Placental epithelial cell (primary cell): Measurements from ENCODE around the gene UPP2. TPM values are rescaled to one million over a fixed set of nuclear protein-coding genes. Genes with fewer than 3 reads are reported as not detected.

ENCODE experiments used
- total RNA-seq: library from RNA; depleted of rRNA; stranded (reverse); fragments of >200 nt; gene quantifications from 2 replicates; pipeline ENCODE4 v1.2.3, GENCODE V29; 2012

The UPP2 gene
- total RNA-seq, result not detected in 2 replicates

DNA sequence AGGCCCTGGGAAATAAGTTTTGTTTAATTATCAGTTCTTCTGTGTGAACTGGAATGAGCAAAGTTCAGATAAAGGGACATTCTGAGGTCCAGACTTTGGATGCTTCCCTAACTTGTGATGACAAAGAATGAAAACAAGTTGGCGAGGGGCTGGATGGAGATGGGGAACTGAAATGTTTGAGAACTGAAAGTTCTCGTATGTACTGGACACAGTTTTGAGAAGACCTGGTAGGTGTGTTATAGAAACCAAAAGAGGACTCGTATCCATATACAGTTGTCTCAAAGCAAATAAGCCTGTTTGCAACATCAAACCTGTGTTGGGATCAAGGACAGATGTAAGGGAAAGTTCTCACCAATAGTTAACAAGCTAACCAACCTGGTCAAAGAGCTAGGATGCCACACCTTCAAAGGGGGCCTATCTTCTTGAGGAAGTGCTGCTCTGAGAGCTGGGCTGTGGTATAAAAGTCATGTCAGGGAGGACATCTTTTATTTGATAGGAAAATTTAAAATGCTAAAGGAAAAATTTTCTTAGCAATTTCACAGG lies at the start of gene UPP2:
Gene UPP2, plus strand, starts transcription at position 493 of the 543 bp plus-strand sequence. CDS start 188 bp downstream, outside the sequence.

Other genes starting within 250 kb of the UPP2 start
- gene ACVR1, start 225.5 kb upstream of the UPP2 start, total RNA-seq, result 9.3 and 9.4 TPM in 2 replicates